Femur (tissue), 1 donor: ENCODE results near the gene SMIM24.
"Not testable (repeated sequence)": the region's sequence is repeated elsewhere in the genome, so short reads cannot be mapped to it uniquely, and the experiment has no call there.

Experiments
- DNase-seq: peaks from one replicate; pipeline ENCODE4 v3.0.0-alpha.2; 2017

SMIM24 gene

GRCh38 chr19:3454656-3455392 lies 25.5 kb downstream of the SMIM24 start:
- no peak for DNase-seq

GRCh38 chr19:3453840-3454239 lies 26.5 kb downstream of the SMIM24 start:
- no peak for DNase-seq

- DNase-seq: not testable (repeated sequence)
Observed at GRCh38 chr19:3452942-3453214, 27.4 kb downstream of the SMIM24 start.

- no peak for DNase-seq
Observed at GRCh38 chr19:3452171-3452941, 28.0 kb downstream of the SMIM24 start.

GRCh38 chr19:3451451-3451866 lies 28.9 kb downstream of the SMIM24 start:
- DNase-seq: no peak

GRCh38 chr19:3450796-3451411 lies 29.4 kb downstream of the SMIM24 start:
- peak; percentile 82 for DNase-seq

- DNase-seq: no peak
Observed at GRCh38 chr19:3448616-3449334, 31.6 kb downstream of the SMIM24 start.

- DNase-seq: not testable (repeated sequence)
Observed at GRCh38 chr19:3446657-3447056, 33.7 kb downstream of the SMIM24 start.

GRCh38 chr19:3444695-3445234 lies 35.6 kb downstream of the SMIM24 start:
- DNase-seq: no peak

GRCh38 chr19:3443840-3444694 lies 36.3 kb downstream of the SMIM24 start:
- peak; percentile 85 for DNase-seq

- no peak for DNase-seq
Observed at GRCh38 chr19:3442487-3443071, 37.7 kb downstream of the SMIM24 start.

GRCh38 chr19:3441986-3442329 lies 38.4 kb downstream of the SMIM24 start:
- no peak for DNase-seq

- no peak for DNase-seq
Observed at GRCh38 chr19:3441089-3441985, 39.0 kb downstream of the SMIM24 start.

GRCh38 chr19:3440082-3440481 lies 40.2 kb downstream of the SMIM24 start:
- no peak for DNase-seq

- DNase-seq: peak; percentile 97
Observed at GRCh38 chr19:3434630-3435553, 45.4 kb downstream of the SMIM24 start.

GRCh38 chr19:3433805-3434540 lies 46.4 kb downstream of the SMIM24 start:
- DNase-seq: no peak

- DNase-seq: no peak
Observed at GRCh38 chr19:3433313-3433712, 47.0 kb downstream of the SMIM24 start.

- no peak for DNase-seq
Observed at GRCh38 chr19:3431760-3432397, 48.4 kb downstream of the SMIM24 start.
